Stimulated activated CD4-positive, alpha-beta T cell treated with anti-CD3 and anti-CD28 coated beads, Interleukin-2, amount 100 ng/mL, for 48 hours (primary cell): ENCODE measurements around the gene CD109.
"Not testable (repeated sequence)": the region's sequence is repeated elsewhere in the genome, so short reads cannot be mapped to it uniquely, and the experiment has no call there.

ENCODE experiments used
- DNase-seq, 2 donors: peaks; one replicate each; pipeline ENCODE4 v3.0.0-alpha.2; 2020

CD109 gene

DNA sequence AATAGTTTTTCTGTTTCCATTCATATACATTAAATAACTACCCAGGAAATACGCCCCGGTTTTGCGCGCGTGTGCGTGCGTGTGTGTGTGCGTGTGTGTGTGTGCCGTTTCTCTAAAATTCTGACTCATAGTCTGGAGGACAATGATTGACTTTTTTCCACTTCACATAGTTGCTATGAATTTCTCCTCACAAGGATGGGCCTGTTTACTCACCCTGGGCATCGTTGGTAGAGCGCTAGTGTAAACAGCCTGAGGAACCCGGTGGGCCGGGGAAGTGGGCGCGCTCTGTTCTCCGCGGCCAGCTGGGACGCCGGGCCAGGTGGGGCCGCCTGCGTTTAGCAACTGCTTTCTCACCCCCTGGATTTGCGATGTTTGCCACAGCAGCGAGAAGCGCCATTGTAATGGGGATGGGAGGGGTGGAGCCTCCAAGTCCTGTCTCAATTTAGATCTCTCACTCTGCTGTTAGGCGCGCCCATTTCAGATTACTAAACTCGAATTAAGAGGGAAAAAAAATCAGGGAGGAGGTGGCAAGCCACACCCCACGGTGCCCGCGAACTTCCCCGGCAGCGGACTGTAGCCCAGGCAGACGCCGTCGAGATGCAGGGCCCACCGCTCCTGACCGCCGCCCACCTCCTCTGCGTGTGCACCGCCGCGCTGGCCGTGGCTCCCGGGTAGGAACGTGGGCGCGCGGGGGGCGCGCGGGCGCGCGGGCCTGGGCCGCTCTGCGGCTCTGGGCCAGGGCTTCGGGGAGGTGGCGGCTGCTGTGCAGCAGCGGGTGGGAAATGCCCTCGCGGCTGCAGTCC, at the start of gene CD109:
Gene CD109 (plus strand): TSS at position 585 of the 803 bp plus-strand sequence. CDS start 13 bp downstream, at position 598.
- DNase-seq, result peak; percentile 56 to 65

DNA sequence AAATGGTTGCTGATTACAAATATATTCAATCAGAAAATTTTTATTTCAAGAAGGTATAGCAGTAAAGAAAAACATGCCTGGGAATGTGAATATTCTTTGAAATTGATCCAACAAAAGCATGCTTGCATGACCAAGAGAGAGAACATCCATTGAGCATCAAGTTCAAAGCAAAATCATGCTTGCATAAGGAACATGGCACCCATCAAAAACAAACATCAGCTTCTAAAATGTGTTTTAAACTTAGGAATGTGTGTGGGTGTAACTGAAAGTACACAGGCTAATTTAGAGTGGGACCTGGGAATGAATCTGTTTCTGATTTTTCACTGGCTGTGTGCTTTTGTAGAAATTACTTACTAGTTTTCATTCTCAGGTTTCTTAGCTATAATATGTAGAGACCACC, 47.8 kb upstream of the CD109 start:
- no peak for DNase-seq

DNA sequence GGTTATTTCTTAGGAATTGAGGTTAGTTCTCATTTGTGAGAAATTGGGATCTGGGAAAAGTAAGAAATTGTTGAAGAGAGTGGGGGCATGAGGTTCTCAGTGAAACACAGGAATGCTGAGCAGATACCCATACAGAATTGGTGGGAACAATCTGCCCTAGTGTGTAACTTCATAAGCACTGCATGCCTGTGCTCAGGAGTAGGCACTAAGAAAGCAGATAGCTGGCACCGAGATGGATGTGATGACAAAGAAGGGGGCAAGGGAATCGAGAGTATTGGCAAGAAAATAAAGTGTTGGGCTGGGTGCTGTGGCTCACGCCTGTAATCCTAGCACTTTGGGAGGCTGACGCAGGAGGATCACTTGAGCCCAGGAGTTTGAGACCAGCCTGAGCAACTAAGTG, 46.2 kb upstream of the CD109 start:
- no peak for DNase-seq

GRCh38 chr6:73652637-73653570, 43.1 kb upstream of the CD109 start:
- peak; percentile 42 to 48 for DNase-seq

DNA sequence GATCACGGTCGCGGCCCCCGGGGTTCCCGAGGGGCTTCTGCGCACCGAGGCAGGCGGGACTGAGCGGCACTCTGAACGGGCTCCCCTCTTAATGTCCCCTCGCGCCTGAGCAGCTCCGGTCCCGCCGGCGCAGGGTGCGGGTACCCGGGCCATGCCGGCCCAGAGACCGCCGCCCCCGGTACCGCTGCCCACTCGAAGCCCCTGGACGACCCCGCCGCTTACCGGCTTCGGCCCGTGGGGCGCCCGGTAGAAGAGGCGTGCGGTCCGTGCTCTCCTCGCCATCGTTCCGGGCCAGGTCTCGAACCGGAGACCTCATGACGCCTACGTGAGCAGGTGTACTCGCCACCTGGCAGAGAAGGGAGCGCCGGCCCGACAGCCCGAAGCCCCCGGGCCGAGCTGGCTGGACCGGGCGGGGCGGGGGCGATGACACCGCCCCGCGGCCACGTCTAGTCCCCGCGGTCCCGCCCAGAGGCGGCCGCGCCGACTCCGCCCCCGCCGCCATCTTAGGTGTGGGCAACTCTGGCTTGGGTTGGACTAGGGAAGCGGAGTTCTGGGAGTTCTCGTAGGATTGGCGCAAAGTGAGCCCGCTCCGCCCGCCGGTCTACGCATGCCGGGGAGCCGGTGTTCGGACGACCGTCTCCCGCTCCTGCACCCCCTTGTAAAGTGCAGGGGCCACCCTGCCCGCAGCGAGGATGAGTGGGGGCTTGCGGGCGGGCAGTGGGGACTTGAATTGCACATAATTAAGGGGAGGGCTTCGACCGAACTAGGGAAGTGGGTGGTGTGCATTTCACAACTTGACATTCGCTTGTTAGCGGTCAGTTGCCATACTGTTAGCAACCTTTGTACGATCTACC, 42.2 kb upstream of the CD109 start, which contains the start of gene SLC17A5:
Gene SLC17A5 (minus strand): TSS at position 422 of the 854 bp plus-strand sequence. CDS start 106 bp downstream, at position 316.
- peak; percentile 89 to 90 for DNase-seq

GRCh38 chr6:73655341-73655917, 40.6 kb upstream of the CD109 start:
- DNase-seq, result no peak

DNA sequence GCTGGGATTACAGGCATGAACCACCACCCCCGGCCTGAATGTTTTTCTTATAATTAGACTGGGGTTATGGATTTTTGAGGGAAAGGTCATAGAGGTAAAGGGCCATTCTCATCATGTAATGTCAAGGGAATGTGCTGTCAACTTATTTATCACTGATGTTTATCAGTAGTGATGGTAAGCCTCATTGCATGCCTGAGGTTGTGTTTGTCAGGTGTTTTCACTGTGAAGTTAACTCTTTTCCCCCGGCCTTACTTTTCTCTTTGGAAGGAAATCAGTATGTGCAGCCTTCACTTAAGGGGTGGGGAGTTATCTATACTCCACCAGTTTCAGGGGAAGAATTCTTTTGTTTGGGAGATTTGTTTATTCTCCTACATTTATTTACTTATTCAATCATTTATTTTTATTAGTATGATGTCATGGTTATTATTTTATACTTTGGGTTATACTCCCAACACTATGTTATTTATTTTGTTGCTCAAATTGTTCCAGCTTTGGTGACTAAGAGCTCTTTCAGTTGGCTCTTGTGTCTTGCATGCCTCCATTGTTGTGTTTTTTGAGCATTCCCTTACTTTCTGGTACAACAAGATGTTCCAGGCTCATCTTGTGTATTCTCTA, 39.4 kb upstream of the CD109 start:
- no peak for DNase-seq

GRCh38 chr6:73657201-73657600, 38.8 kb upstream of the CD109 start:
- DNase-seq, result no peak

- DNase-seq, result no peak
Measured at GRCh38 chr6:73664701-73665100, 31.3 kb upstream of the CD109 start.

GRCh38 chr6:73665686-73666319, 30.2 kb upstream of the CD109 start:
- DNase-seq, result no peak

GRCh38 chr6:73666393-73666792, 29.6 kb upstream of the CD109 start:
- DNase-seq, result no peak

DNA sequence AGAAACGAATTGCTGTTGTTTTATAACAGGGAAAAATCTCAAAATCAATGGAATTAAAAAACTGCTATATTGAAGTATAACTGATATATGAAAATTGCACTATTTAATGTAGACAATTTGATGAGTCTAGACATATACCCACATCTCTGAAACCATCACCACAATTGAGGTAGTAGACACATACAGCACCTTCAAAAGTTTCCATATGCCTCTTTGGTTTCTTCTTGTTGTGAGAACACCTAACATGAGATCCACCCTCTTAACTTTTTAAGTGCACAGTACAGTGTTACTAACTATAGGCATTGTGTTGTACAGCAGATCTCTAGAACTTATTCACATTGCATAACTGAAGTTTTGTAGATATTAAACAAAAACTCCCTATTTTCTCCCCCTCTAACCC, 28.2 kb upstream of the CD109 start:
- DNase-seq, result no peak

DNA sequence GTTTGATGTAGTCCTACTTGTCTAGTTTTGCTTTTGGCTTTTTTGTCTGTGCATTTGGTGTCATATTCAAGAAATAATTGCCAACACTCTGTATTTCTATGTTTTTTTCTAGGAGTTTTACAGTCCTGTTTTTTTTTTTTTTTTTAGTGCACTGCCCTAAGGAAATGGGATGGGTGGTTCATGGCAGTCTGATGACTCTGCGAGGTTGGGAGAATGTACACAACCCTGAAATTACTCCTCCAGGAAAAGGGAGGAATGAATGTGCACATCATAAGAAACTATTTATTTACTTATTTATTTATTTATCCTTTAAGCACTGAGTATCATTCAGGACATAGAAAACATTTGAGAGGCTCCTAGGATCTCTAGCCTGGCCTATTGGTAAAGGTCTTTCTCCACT, 27.0 kb upstream of the CD109 start:
- DNase-seq, result no peak

DNA sequence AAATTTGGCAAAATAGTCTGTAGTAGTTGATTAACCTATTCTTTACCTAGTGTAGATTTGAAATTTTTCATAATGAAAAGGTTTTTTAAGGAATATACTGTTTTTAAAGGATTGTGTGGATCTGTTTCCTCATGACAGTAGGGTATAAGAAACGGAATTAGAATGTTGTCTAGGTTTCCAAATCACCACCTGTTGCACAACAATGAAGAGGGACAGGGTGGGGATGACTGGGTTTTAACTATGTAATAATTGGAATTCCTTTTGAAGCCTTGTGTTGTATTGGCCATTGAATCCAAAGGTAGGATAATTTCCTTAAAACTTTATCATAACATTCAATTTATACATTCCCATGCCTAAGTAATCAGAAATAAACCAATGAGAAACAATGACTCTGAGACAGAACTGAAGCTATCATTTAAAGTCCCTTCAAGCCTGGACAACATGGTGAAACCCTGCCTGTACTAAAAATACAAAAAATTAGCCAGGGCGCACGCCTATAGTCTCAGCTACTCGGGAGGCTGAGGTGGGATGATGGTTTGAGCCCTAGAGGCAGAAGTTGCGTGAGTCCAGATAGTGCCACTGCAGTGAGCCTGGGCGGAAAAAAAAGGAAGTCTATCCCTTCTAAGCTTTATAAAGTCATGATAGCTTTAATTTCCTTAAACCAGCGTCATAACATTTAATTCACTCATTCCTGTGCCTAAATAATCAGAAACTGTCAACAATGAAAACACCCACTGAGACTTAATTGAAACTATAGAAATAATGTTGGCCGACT, 23.9 kb upstream of the CD109 start:
- DNase-seq, result no peak

DNA sequence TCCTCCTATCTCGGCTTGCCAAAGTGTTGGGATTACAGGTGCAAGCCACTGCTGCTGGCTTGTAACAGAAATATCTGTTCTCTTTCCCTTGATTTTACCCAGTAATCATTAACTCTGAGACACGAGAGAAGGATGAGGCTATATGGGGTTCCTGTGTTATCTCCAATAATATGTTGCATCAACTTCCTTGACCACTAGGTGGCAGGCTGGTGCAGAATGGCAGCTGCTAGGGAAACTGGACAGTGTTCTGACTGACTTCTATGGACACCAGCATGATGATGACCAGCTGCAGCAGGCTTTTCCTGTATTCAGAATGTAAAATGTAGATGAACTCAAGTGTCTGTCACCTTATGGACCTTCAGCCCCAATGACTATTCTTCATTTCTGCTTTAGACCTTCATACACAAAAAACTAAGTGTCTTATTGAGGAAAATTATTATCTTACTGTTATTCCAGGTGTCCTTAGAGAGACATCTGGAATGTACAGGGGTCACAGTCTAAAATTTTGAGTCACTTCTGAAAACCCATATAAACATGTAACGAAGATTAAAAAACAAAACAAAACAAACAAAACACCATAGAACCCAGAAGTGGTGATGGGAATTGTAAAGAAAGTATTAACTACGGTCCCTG, 20.4 kb upstream of the CD109 start:
- DNase-seq, result peak; percentile 79 to 85

- no peak for DNase-seq
Measured at GRCh38 chr6:73679009-73679408, 17.0 kb upstream of the CD109 start.

- not testable (repeated sequence) for DNase-seq
Measured at GRCh38 chr6:73679846-73680245, 16.2 kb upstream of the CD109 start.

DNA sequence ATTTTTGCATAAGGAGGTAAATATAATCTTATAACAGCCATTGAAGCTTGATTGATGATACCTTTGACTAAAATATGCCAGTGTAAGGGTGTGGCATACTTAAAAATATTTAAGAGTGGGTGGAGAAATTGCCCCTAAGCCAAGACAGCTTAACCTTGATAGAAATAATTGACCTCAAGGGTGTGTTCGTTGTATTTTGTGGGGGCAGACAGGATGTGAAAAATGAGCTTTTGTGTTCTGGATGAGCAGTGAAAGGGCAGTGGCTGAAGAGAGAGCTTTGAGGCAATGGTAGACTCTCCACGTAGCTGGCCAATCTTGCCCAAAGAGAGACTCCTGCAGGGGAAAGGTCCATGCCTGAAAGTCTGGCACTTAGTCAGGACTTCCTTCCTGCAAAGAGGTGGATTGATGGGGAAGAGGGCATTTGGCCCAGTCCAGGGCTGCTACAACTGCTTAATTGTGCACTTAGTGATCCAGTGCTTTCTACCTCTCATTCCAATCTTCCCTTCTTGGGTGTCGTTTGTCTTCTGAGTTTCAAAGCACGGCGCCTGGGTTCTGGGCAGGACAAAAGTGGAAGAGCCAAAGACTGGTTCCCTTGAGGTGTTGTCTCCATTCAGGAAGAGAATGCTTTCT, 15.6 kb upstream of the CD109 start:
- no peak for DNase-seq

GRCh38 chr6:73683574-73683973, 12.4 kb upstream of the CD109 start:
- DNase-seq, result not testable (repeated sequence)

DNA sequence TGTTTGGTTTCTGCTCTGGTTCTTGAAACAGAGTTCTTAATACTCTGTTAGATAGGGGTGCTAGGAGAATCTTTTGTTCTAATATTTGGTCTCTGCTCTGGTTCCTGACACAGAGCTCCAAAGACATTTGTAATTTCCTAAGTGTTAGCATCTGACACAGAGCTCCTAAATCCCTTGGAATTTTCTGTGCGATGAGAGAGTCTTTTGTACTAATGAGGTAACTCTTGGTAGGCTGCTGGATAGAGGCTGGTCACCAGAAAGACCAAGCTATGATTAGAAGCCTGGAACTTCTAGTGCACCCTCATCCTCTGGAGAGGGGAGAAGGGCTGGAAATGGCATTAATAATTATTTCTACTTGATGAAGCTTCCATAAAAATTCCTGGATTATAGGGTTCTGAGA, 7.7 kb upstream of the CD109 start:
- DNase-seq, result no peak
